Hematopoietic multipotent progenitor cell treated with erythropoietin and hydrocortisone succinate and interleukin-3 and kit ligand, for 6 days (in vitro differentiated cells): ENCODE measurements around the gene CEMP1.

Experiments
- DNase-seq: peaks from one replicate; pipeline ENCODE4 v3.0.0-alpha.2; 2015

The CEMP1 gene

GRCh38 chr16:2483939-2484897 is 47.0 kb downstream of the CEMP1 start:
- no peak for DNase-seq

GRCh38 chr16:2482708-2483534 is 48.3 kb downstream of the CEMP1 start:
- DNase-seq: no peak

GRCh38 chr16:2482249-2482648 is 49.0 kb downstream of the CEMP1 start:
- DNase-seq: no peak

- DNase-seq: no peak
Measured at GRCh38 chr16:2481676-2482075, 49.5 kb downstream of the CEMP1 start.

DNA sequence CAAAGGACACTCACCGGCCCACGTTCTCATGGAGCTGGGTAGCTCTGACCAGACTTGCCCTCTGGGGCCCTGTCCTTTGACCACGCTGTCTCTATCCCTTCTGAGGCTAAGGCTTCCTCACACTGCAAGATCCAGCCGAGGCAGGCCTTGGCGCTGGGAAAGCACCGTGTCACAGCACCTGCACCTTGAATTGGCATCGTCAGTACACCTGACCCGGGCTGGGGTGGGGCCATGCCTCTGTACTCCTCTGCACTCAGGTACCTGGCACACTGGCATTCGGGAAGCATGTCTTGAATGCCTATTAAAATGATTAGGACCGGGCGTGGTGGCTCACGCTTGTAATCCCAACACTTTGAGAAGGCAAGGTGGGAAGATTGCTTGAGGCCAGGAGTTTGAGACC is 50.3 kb downstream of the CEMP1 start:
- DNase-seq: no peak
